Measurements from ENCODE around the gene TRPC1. TPM values are rescaled to one million over a fixed set of nuclear protein-coding genes. Genes with fewer than 3 reads are reported as not detected.
"Not testable (repeated sequence)": the region's sequence is repeated elsewhere in the genome, so short reads cannot be mapped to it uniquely, and the experiment has no call there.

TRPC1 gene
- total RNA-seq, 1 donor: 5.1 TPM

GRCh38 chr3:142726017-142726416, 2.2 kb downstream of the TRPC1 start:
- Histone ChIP-seq H3K27me3 (ENCODE audit: insufficient read depth, low read length) (peaks cover 39% of the 10 kb centered on the region), H3K4me1 (ENCODE audit: insufficient read depth, low read length) (peaks cover 11% of the 10 kb centered on the region), H3K9me3 (ENCODE audit: low read depth, low read length) (no peaks in the 10 kb centered on the region), H3K4me3 (ENCODE audit: low read length) (no peak overlapping the region)

DNA sequence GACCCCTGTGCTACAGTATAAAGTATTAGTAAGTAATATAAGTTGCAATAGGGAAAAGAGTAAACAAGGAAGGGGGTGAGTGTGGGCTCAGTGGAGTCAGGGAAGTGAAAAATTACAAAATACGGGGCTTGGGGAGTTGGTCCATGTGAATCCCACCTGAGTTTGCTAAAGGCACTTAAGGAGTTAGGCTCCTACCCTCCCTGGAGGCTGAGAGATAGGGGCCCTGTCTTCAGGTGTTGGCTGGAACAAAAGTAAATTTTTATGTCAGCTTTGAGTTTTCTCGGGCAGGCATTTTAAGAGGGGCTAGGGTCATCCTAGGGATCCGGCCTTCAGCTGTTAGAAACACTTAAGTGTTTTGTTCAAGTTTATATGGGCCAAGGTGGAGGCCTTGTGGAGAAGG, 8.2 kb downstream of the TRPC1 start:
- H3K4me1 ChIP-seq (ENCODE audit: insufficient read depth, low read length): no peaks in the 10 kb centered on the region
- peaks cover 5% of the 10 kb centered on the region for H3K27me3 ChIP-seq (ENCODE audit: insufficient read depth, low read length)
- H3K9me3 ChIP-seq (ENCODE audit: low read depth, low read length): no peaks in the 10 kb centered on the region
- no peak overlapping the region for H3K4me3 ChIP-seq (ENCODE audit: low read length)

DNA sequence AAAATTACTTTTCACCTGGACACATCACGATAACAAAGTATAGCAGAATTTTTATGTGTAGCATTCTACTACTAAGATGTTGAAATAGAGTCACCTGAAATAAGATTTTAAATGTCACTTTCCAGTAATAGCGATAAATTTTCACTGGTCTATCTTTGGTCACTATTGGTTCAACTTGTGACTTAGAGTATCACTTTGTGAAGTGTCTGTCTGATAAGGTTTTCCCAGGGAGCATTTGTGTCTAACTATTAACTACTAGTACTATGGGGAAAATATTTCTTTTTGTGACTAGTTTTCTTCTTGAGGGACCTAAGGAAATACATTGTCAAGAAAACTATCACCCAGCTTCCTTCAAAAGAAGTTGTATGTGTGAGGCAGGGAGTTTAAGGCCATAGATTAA, 11.0 kb downstream of the TRPC1 start:
- no peaks in the 10 kb centered on the region for H3K9me3 ChIP-seq (ENCODE audit: low read depth, low read length)
- no peaks in the 10 kb centered on the region for H3K4me1 ChIP-seq (ENCODE audit: insufficient read depth, low read length)
- no peaks in the 10 kb centered on the region for H3K27me3 ChIP-seq (ENCODE audit: insufficient read depth, low read length)
- no peak overlapping the region for H3K4me3 ChIP-seq (ENCODE audit: low read length)

GRCh38 chr3:142735462-142735861, 11.6 kb downstream of the TRPC1 start:
- no peaks in the 10 kb centered on the region for H3K9me3 ChIP-seq (ENCODE audit: low read depth, low read length)
- H3K4me3 ChIP-seq (ENCODE audit: low read length): no peak overlapping the region
- no peaks in the 10 kb centered on the region for H3K27me3 ChIP-seq (ENCODE audit: insufficient read depth, low read length)
- no peaks in the 10 kb centered on the region for H3K4me1 ChIP-seq (ENCODE audit: insufficient read depth, low read length)

GRCh38 chr3:142738396-142738795, 14.6 kb downstream of the TRPC1 start:
- no peaks in the 10 kb centered on the region for H3K4me1 ChIP-seq (ENCODE audit: insufficient read depth, low read length)
- H3K27me3 ChIP-seq (ENCODE audit: insufficient read depth, low read length): no peaks in the 10 kb centered on the region
- no peaks in the 10 kb centered on the region for H3K9me3 ChIP-seq (ENCODE audit: low read depth, low read length)
- no peak overlapping the region for H3K4me3 ChIP-seq (ENCODE audit: low read length)

DNA sequence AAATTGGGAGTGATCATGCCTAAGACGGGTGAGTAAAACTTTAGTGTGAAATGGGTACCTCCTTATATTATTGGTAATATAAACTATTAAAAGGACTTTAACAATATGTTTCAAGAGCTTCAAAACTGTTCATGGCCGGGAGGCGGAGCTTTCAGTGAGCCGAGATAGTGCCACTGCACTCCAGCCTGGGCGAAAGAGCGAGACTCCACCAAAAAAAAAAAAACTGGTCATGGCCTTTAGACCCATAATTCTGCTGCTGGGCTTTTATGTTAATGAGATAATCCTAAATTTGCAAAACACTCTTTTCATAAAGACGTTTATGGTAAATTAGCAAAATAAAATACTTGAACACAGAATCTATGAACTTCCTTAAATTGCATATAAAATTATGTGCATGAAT, 22.8 kb downstream of the TRPC1 start:
- no peaks in the 10 kb centered on the region for H3K9me3 ChIP-seq (ENCODE audit: low read depth, low read length)
- H3K4me3 ChIP-seq (ENCODE audit: low read length): no peak overlapping the region
- no peaks in the 10 kb centered on the region for H3K4me1 ChIP-seq (ENCODE audit: insufficient read depth, low read length)
- no peaks in the 10 kb centered on the region for H3K27me3 ChIP-seq (ENCODE audit: insufficient read depth, low read length)

DNA sequence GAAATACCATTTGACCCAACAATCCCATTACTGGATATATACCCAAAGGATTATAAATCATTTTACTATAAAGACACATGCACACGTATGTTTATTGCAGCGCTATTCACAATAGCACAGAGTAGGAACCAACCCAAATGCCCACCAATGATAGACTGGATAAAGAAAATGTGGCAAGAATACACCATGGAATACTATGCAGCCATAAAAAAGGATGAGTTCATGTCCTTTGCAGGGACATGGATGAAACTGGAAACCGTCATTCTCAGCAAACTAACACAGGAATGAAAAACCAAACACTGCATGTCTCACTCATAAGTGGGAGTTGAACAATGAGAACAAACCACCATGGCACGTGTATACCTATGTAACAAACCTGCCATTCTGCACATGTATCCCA, 26.7 kb downstream of the TRPC1 start:
- H3K27me3 ChIP-seq (ENCODE audit: insufficient read depth, low read length); H3K4me3 ChIP-seq (ENCODE audit: low read length); H3K4me1 ChIP-seq (ENCODE audit: insufficient read depth, low read length); H3K9me3 ChIP-seq (ENCODE audit: low read depth, low read length): not testable (repeated sequence)

DNA sequence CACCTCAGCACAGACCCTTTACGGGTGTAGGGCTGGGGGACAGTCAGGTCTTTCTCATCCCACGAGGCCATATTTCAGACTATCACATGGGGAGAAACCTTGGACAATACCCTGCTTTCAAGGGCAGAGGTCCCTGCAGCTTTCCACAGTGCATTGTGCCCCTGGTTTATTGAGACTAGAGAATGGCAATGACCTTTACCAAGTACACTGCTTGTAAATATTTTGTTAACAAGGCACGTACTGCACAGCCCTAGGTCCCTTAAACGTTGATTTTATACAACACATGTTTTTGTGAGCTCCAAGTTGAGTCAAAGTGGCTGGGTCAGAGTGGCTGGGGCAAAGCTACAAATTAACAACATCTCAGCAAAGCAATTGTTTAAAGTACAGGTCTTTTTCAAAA, 28.8 kb downstream of the TRPC1 start:
- not testable (repeated sequence) for H3K4me3 ChIP-seq (ENCODE audit: low read length)

DNA sequence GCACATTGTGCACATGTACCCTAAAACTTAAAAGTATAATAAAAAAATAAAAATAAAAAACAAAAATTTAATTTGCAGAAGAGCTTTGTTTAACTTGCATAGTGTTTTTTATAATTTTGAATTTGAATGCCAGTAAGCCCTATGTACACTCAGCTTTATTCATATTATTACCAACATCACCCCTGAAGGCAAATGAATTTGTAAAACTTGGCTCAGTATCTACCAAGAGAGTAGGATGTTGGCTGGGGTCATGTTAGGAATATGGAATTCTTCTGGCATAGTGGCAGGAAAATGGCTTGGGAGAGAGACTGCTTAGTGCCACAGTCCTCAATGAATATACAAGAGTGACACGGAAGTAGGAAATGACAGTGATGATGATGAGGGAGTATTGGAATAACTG, 30.7 kb downstream of the TRPC1 start:
- Histone ChIP-seq H3K9me3 (ENCODE audit: low read depth, low read length) (no peaks in the 10 kb centered on the region), H3K4me1 (ENCODE audit: insufficient read depth, low read length) (no peaks in the 10 kb centered on the region), H3K4me3 (ENCODE audit: low read length) (no peak overlapping the region), H3K27me3 (ENCODE audit: insufficient read depth, low read length) (no peaks in the 10 kb centered on the region)

More for the DNA sequence above, 28.8 kb downstream of the TRPC1 start:
- not testable (repeated sequence) for H3K4me1 ChIP-seq (ENCODE audit: insufficient read depth, low read length); H3K9me3 ChIP-seq (ENCODE audit: low read depth, low read length); H3K27me3 ChIP-seq (ENCODE audit: insufficient read depth, low read length)

GRCh38 chr3:142768338-142768737, 44.5 kb downstream of the TRPC1 start:
- Histone ChIP-seq H3K27me3 (ENCODE audit: insufficient read depth, low read length) (no peaks in the 10 kb centered on the region), H3K4me1 (ENCODE audit: insufficient read depth, low read length) (no peaks in the 10 kb centered on the region), H3K4me3 (ENCODE audit: low read length) (no peak overlapping the region), H3K9me3 (ENCODE audit: low read depth, low read length) (peaks cover 15% of the 10 kb centered on the region)

DNA sequence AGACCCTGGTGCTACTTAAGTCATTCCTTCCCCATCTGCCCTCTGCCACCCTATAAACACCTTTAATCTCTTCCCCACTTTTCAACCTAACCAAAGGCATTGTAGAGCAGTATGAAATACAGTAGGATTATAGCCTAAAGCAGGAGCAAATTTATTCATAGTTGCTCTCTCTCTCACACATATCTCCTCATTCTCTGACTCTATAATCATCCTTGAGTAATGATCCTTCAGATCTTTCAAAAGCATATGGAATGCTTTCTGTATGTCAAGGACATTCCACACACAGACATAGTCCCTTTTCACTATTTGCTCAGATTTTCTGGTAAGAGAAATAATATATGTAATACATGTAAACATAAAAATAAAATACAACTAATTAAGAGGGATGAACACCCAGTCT, 54.1 kb downstream of the TRPC1 start:
- H3K4me3 ChIP-seq (ENCODE audit: low read length): no peak overlapping the region
- H3K4me1 ChIP-seq (ENCODE audit: insufficient read depth, low read length): no peaks in the 10 kb centered on the region
- no peaks in the 10 kb centered on the region for H3K9me3 ChIP-seq (ENCODE audit: low read depth, low read length)
- H3K27me3 ChIP-seq (ENCODE audit: insufficient read depth, low read length): no peaks in the 10 kb centered on the region

DNA sequence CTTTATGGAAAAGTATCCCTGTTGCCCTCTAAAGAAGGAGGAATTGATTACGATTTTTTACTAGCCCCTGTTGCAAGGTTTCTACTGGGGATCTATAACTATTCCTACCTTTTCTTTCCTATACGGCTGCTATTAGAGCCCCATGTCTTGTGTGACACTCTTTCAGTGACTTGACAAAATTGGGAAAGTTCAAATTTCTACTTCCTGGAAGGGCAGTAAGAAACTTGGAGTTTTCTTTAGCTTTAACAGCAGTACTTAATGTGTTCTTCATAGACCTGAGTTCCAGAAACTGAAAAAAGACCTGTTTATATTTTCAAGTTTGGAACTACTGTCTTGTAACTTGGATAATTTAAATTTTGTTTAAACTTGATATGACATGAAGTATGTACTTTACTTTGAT, 54.7 kb downstream of the TRPC1 start:
- no peak overlapping the region for H3K4me3 ChIP-seq (ENCODE audit: low read length)
- no peaks in the 10 kb centered on the region for H3K27me3 ChIP-seq (ENCODE audit: insufficient read depth, low read length)
- no peaks in the 10 kb centered on the region for H3K9me3 ChIP-seq (ENCODE audit: low read depth, low read length)
- no peaks in the 10 kb centered on the region for H3K4me1 ChIP-seq (ENCODE audit: insufficient read depth, low read length)

DNA sequence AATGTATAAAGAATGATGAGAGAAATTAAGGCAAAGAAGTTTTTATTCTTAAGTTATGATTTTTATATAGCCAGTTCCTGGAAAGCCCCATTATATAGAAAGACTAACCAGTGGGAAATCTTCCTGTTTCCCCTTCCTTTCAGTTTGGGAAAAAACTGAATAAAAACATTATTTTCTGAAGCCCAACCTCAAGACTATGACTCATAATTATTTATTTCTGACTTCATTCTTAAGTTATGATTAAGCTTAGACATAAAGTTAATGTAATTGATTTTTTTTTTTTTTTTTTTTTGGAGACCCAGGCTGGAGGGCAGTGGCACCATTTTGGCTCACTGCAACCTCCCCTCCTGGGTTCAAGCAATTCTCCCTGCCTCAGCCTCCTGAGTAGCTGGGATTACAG, 55.8 kb downstream of the TRPC1 start:
- H3K27me3 ChIP-seq (ENCODE audit: insufficient read depth, low read length): no peaks in the 10 kb centered on the region
- no peak overlapping the region for H3K4me3 ChIP-seq (ENCODE audit: low read length)
- H3K4me1 ChIP-seq (ENCODE audit: insufficient read depth, low read length): no peaks in the 10 kb centered on the region
- no peaks in the 10 kb centered on the region for H3K9me3 ChIP-seq (ENCODE audit: low read depth, low read length)

DNA sequence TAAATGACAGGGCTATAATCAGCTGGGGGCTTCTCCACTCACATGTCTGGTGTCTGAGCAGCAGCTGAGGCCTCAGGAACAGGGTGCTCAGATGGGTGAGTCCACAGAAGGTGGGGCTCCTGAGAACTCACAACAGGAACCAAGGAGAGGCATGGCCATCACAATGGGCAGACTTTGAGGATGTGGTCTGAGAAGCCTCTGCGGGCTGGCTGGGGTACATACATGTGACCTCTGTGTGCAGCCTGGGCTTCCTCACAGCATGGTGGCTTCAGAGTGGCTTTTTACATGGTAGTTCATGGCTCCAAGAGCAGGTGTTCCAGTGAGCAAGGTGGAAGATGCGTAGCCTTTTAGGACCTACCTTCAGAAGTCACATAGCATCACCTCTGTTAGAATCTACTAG, 58.8 kb downstream of the TRPC1 start:
- H3K4me1 ChIP-seq (ENCODE audit: insufficient read depth, low read length): no peaks in the 10 kb centered on the region
- H3K9me3 ChIP-seq (ENCODE audit: low read depth, low read length): no peaks in the 10 kb centered on the region
- no peaks in the 10 kb centered on the region for H3K27me3 ChIP-seq (ENCODE audit: insufficient read depth, low read length)
- H3K4me3 ChIP-seq (ENCODE audit: low read length): no peak overlapping the region

DNA sequence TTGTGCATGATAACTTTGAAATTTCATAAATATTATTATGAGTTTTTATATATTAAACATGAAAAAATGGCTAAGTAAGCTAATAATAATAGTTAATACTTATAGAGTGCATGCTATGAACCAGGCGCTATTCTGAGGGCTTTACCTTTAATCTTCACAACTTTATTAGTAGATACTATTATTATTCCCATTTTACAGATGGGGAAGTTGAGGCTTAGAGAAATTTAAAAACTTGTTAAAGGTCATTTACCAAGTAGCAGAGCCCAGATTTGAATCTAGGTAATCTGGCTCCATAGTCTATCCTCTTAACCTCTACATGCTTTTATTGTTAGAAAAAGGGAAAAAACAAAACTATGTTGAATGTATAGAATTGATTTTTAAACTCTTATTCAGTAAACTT, 60.4 kb downstream of the TRPC1 start:
- Histone ChIP-seq H3K27me3 (ENCODE audit: insufficient read depth, low read length) (no peaks in the 10 kb centered on the region), H3K4me1 (ENCODE audit: insufficient read depth, low read length) (no peaks in the 10 kb centered on the region), H3K4me3 (ENCODE audit: low read length) (no peak overlapping the region), H3K9me3 (ENCODE audit: low read depth, low read length) (no peaks in the 10 kb centered on the region)

- H3K9me3 ChIP-seq (ENCODE audit: low read depth, low read length): no peaks in the 10 kb centered on the region
- H3K4me3 ChIP-seq (ENCODE audit: low read length): no peak overlapping the region
- H3K27me3 ChIP-seq (ENCODE audit: insufficient read depth, low read length): no peaks in the 10 kb centered on the region
- no peaks in the 10 kb centered on the region for H3K4me1 ChIP-seq (ENCODE audit: insufficient read depth, low read length)
Observed at GRCh38 chr3:142785996-142786395, 62.2 kb downstream of the TRPC1 start.

GRCh38 chr3:142787719-142788118, 63.9 kb downstream of the TRPC1 start:
- H3K27me3 ChIP-seq (ENCODE audit: insufficient read depth, low read length): no peaks in the 10 kb centered on the region
- H3K4me3 ChIP-seq (ENCODE audit: low read length): no peak overlapping the region
- H3K4me1 ChIP-seq (ENCODE audit: insufficient read depth, low read length): no peaks in the 10 kb centered on the region
- no peaks in the 10 kb centered on the region for H3K9me3 ChIP-seq (ENCODE audit: low read depth, low read length)
